CD4-positive, alpha-beta T cell (primary cell): ENCODE measurements around the gene VPS9D1. TPM values are rescaled to one million over a fixed set of nuclear protein-coding genes. Genes with fewer than 3 reads are reported as not detected.
A peak's percentile ranks its signal among the peaks of the same experiment; 100 is the strongest.

ENCODE experiments used
- ATAC-seq: fragments of 200-7000 bp; cut with Tn5 transposase; one replicate; pipeline ENCODE4 v1.10.0; 2022; ENCODE audit warnings: mild to moderate bottlenecking; ENCODE audit not compliant: poor library complexity
- CTCF ChIA-PET: fragments of 350-600 bp; sonication (Branson Sonifier 250); formaldehyde crosslinking; loops from one replicate; lab custom pipeline; 2021; ENCODE audit warnings: antibody characterized with exemption, inconsistent platforms; lab: Charles Lee
- POLR2A ChIA-PET: fragments of 350-600 bp; sonication (Branson Sonifier 250); formaldehyde crosslinking; loops from one replicate; lab custom pipeline; 2021; ENCODE audit warnings: antibody characterized with exemption, inconsistent platforms; lab: Charles Lee
- DNase-seq, 14 experiments: peaks; one replicate each; pipeline ENCODE4 v3.0.0-alpha.2; 2013 to 2020; ENCODE audit warnings: mixed read lengths in 2 of 14
- H3K27ac ChIP-seq, 2 donors: one replicate each; pipeline versions ENCODE4 v1.5.1 to v1.7.0; 2013; ENCODE audit warnings: low read length in 2 of 2, low read depth in 1 of 2, mild to moderate bottlenecking in 1 of 2
- H3K27me3 ChIP-seq, 2 experiments: 1 replicate in 1 of 2; 2 replicates in 1 of 2; pipeline versions ENCODE4 v1.6.1 to v1.7.0; 2013; ENCODE audit warnings: low read length in 2 of 2, control low read depth in 1 of 2, mild to moderate bottlenecking in 1 of 2, moderate library complexity in 1 of 2; ENCODE audit not compliant: insufficient read depth in 2 of 2, control insufficient read depth in 1 of 2
- H3K36me3 ChIP-seq: one replicate; pipeline ENCODE4 v1.6.1; 2013; ENCODE audit warnings: low read length, control low read depth; ENCODE audit not compliant: insufficient read depth
- H3K4me1 ChIP-seq: one replicate; pipeline ENCODE4 v1.6.1; 2013; ENCODE audit warnings: low read length, control low read depth; ENCODE audit not compliant: insufficient read depth
- H3K4me3 ChIP-seq: one replicate; pipeline ENCODE4 v1.5.1; 2013; ENCODE audit warnings: mild to moderate bottlenecking, low read length, moderate library complexity
- H3K9me3 ChIP-seq, 2 experiments: 1 replicate in 1 of 2; 2 replicates in 1 of 2; pipeline versions ENCODE4 v1.6.1 to v1.7.0; 2013; ENCODE audit warnings: low read length in 2 of 2, mild to moderate bottlenecking in 2 of 2, control low read depth in 1 of 2, moderate library complexity in 1 of 2; ENCODE audit not compliant: control insufficient read depth in 1 of 2, insufficient read depth in 1 of 2
- H3K27ac Mint-ChIP-seq: one replicate; pipeline ENCODE4 v1.8.0; 2020; ENCODE audit warnings: mixed read lengths
- H3K27me3 Mint-ChIP-seq: one replicate; pipeline ENCODE4 v1.8.0; 2021; ENCODE audit warnings: mixed read lengths
- H3K36me3 Mint-ChIP-seq: one replicate; pipeline ENCODE4 v1.8.0; 2021; ENCODE audit warnings: low read depth, mixed read lengths
- H3K4me1 Mint-ChIP-seq: one replicate; pipeline ENCODE4 v1.8.0; 2021; ENCODE audit warnings: low read depth, mixed read lengths
- H3K4me3 Mint-ChIP-seq: one replicate; pipeline ENCODE4 v1.8.0; 2020; ENCODE audit warnings: mild to moderate bottlenecking, mixed read lengths
- H3K9me3 Mint-ChIP-seq: one replicate; pipeline ENCODE4 v1.8.0; 2020; ENCODE audit warnings: mixed read lengths
- intact Hi-C, 2 experiments: fragments of 100-400 bp; cut with DNase I in 1 of 2; cut with micrococcal nuclease in 1 of 2; formaldehyde crosslinking; loops; one replicate each; pipeline versions ENCODE4 v1.15.1 to v1.9.0; 2023 to 2025; cut with DNase I, micrococcal nuclease
- total RNA-seq, 174 experiments: library from RNA in 2 of 174; stranded (reverse) in 2 of 174; gene quantifications; one replicate each; pipeline ENCODE4 v1.2.3 and lab custom pipeline; 2021 to 2026
- TF ChIP-seq, protein P1 (sequence below): fragments of 200-600 bp; IDR thresholded peaks from one replicate; pipeline ENCODE4 v1.8.0; 2022; ENCODE audit warnings: antibody characterized with exemption, mild to moderate bottlenecking

Gene VPS9D1
- total RNA-seq, 2 experiments from 2014 or later, result 18.5 to 21.8 TPM

DNA sequence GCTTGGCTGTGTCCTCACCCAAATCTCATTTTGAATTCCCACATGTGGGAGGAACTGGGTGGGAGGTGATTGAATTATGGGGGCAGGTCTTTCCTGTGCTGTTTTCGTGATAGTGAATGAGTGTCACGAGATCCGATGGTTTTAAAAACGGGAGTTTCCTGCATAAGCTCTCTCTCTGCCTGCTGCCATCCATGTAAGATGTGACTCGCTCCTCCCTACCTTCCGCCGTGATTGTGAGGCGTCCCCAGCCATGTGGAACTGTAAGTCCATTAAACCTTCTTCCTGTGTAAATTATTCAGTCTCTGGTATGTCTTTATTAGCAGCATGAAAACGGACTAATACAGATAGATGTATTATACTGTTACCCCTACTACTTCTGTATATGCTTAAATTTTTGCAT, 59.5 kb downstream of the VPS9D1 start:
- peak overlapping the region; percentile 73 for H3K4me3 Mint-ChIP-seq
- no peak overlapping the region for H3K4me3 ChIP-seq
- H3K36me3 Mint-ChIP-seq, result peaks cover 23% of the 10 kb centered on the region
- peaks cover 29% of the 10 kb centered on the region for H3K4me1 ChIP-seq
- H3K27ac Mint-ChIP-seq, result no peak overlapping the region
- DNase-seq (no peak), ATAC-seq (no peak)
- intact Hi-C loops, result no loop called here
- no peaks in the 10 kb centered on the region for H3K27me3 ChIP-seq
- H3K9me3 ChIP-seq, result no peaks in the 10 kb centered on the region
- H3K4me1 Mint-ChIP-seq, result peaks cover 15% of the 10 kb centered on the region
- peaks cover 16% of the 10 kb centered on the region for H3K36me3 ChIP-seq
- H3K27me3 Mint-ChIP-seq, result no peaks in the 10 kb centered on the region
- CTCF ChIA-PET, result no interaction called here
- TF ChIP-seq, protein P1, sequence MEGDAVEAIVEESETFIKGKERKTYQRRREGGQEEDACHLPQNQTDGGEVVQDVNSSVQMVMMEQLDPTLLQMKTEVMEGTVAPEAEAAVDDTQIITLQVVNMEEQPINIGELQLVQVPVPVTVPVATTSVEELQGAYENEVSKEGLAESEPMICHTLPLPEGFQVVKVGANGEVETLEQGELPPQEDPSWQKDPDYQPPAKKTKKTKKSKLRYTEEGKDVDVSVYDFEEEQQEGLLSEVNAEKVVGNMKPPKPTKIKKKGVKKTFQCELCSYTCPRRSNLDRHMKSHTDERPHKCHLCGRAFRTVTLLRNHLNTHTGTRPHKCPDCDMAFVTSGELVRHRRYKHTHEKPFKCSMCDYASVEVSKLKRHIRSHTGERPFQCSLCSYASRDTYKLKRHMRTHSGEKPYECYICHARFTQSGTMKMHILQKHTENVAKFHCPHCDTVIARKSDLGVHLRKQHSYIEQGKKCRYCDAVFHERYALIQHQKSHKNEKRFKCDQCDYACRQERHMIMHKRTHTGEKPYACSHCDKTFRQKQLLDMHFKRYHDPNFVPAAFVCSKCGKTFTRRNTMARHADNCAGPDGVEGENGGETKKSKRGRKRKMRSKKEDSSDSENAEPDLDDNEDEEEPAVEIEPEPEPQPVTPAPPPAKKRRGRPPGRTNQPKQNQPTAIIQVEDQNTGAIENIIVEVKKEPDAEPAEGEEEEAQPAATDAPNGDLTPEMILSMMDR, result no peak
- no peaks in the 10 kb centered on the region for H3K9me3 Mint-ChIP-seq
- POLR2A ChIA-PET, result no interaction called here
- H3K27ac ChIP-seq, result no peak overlapping the region

DNA sequence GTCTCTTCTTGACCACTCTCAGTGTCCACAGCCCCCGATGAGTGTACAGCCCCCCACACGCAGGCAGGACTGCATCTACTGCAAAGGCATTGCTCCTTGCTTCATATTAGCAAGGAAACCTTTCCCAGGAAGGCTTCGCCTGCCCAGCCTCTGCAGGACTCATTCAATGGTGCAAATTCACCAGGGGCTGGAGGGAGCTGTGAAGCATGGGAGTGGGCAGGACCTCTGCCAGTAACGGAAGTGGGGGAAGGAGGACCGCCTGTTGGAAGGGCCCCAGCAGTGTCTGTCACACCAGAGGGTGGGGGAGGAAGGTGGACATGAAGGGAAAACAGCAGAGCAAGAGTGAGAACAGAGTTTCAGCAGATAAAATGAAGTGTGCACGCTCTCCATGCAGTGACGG, 60.6 kb downstream of the VPS9D1 start:
- Mint-ChIP-seq H3K4me1 (peaks cover 24% of the 10 kb centered on the region), H3K9me3 (no peaks in the 10 kb centered on the region), H3K27ac (no peak overlapping the region), H3K4me3 (peak overlapping the region; percentile 56), H3K36me3 (peaks cover 23% of the 10 kb centered on the region), H3K27me3 (no peaks in the 10 kb centered on the region)
- no peak for ATAC-seq
- intact Hi-C loops, result no loop called here
- Histone ChIP-seq H3K27me3 (no peaks in the 10 kb centered on the region), H3K27ac (no peak overlapping the region), H3K36me3 (peaks cover 16% of the 10 kb centered on the region), H3K4me3 (no peak overlapping the region), H3K9me3 (no peaks in the 10 kb centered on the region), H3K4me1 (peaks cover 34% of the 10 kb centered on the region)
- no peak for DNase-seq
- ChIA-PET CTCF (no interaction called here), POLR2A (no interaction called here)
- TF ChIP-seq, protein P1, result no peak

DNA sequence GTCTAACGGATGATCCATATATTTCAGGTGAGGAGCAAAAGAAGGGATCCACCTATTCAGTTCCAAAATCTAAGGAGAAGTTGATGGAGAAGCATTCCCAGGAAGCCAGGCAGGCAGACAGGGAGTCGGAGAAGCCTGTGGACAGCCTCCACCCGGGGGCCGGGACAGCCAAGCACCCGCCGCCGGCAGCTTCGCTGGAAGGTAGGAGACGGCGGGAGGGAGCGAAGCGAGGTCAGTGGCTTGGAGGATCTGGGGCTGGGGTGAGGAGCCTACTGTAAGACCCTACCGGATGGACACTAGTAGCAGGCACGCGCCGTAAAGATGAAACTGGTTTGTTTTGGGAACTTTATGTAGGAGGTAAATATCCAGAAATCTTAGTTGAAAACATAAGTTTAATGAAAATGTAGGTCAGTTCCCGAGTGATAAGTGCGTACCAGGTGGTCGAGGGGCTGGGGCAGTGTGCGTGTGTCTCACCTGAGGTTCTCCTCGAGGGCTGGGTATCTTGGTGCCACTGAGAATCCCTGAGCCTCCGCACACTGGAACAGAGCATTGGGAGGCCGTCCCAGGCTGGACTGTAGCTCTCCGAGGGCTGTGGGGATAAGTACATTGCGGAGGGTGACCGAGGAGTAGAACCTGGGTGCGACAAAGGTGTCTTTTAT, 62.3 kb downstream of the VPS9D1 start:
- Mint-ChIP-seq H3K27ac (peak overlapping the region; percentile 81), H3K9me3 (no peaks in the 10 kb centered on the region), H3K4me3 (peak overlapping the region; percentile 93), H3K27me3 (no peaks in the 10 kb centered on the region), H3K4me1 (peaks cover 34% of the 10 kb centered on the region), H3K36me3 (peaks cover 27% of the 10 kb centered on the region)
- DNase-seq, result peak in 2 of 14 experiments; percentile 13 to 42
- CTCF ChIA-PET, result interaction anchor here (1.0 kb wide), 2 partner anchors 42 to 43 kb away, joined by 3 to 6 read pairs; partner anchors contain the start of gene SPATA2L
- Histone ChIP-seq H3K4me1 (peaks cover 34% of the 10 kb centered on the region), H3K27me3 (no peaks in the 10 kb centered on the region), H3K9me3 (no peaks in the 10 kb centered on the region), H3K36me3 (peaks cover 21% of the 10 kb centered on the region), H3K27ac (peak overlapping the region in 1 of 2 donors; percentile 52), H3K4me3 (peak overlapping the region; percentile 91)
- POLR2A ChIA-PET, result interaction anchor here (0.6 to 1.7 kb wide), 3 partner anchors 151 to 351 kb away, joined by 3 to 5 read pairs (median 4); partner anchors contain the start of gene SPG7
- no peak for ATAC-seq
- TF ChIP-seq, protein P1, result no peak
- intact Hi-C loops, result loop anchor here in 1 of 2 experiments (5.0 kb wide), 2 partner anchors 96 to 801 kb away; partner anchors contain the start of genes GALNS, RPL13 and TRAPPC2L
